Measurements from ENCODE around the gene PPP1R3G. TPM values are rescaled to one million over a fixed set of nuclear protein-coding genes. Genes with fewer than 3 reads are reported as not detected.

Gene PPP1R3G
- polyA plus RNA-seq, 2 of the 4 experiments (the other 2 are of a cell fraction) = 0.21 to 0.72 TPM

- TF ChIP-seq MAX (IDR thresholded peaks at IDR 0.05) = peak; percentile 23; the same call in 1 of the 2 replicates
- no peak for TF ChIP-seq POLR2AphosphoS2 (conservative IDR thresholded peaks at IDR 0.05; ENCODE audit: low read length)
- ATAC-seq (peak; percentile 28 to 60; a peak in 5 of 6 replicates), DNase-seq (ENCODE audit: low read depth in 1 of 2, low spot score in 1 of 2) (peak in 1 of 2 experiments; percentile 31), FAIRE-seq (no peak)
- ChIA-PET CTCF (interaction anchor here (0.5 to 1.0 kb wide), 2 partner anchors 49 to 525 kb away, joined by 3 to 6 read pairs; no protein-coding TSS in a partner anchor), POLR2A (interaction anchor here (0.6 kb wide), 1 partner anchor 950 kb away, joined by 3 read pairs; the partner anchor contains the start of gene ECI2)
- Histone ChIP-seq H3K4me2 (peak overlapping the region; percentile 98), H3K9me3 (no peaks in the 10 kb centered on the region), H3K4me1 (peaks cover 34% of the 10 kb centered on the region), H3K4me3 (peak overlapping the region; percentile 78), H3K27ac (peak overlapping the region; percentile 87 to 94)
- WGBS (ENCODE audit: missing lambda C conversion rate) = 54% methylated on average over 7 of the region's 74 CpGs
These were observed 630 bp downstream of the PPP1R3G start for GRCh38 chr6:5085648-5086293.

GRCh38 chr6:5086294-5086890 is 1.3 kb downstream of the PPP1R3G start:
- FAIRE-seq = no peak
- 96% methylated on average over 52 of the region's 56 CpGs for WGBS (ENCODE audit: missing lambda C conversion rate)
- peak overlapping the region; percentile 98; the same call in 1 of the 3 replicates for H3K4me2 ChIP-seq
- ATAC-seq = no peak
- no peaks in the 10 kb centered on the region for H3K9me3 ChIP-seq
- ChIA-PET CTCF (no interaction called here), POLR2A (no interaction called here)
- TF ChIP-seq CHD4 (IDR thresholded peaks at IDR 0.05; ENCODE audit: borderline replicate concordance) (no peak), EHMT2 (IDR thresholded peaks at IDR 0.05; ENCODE audit: low read depth) (no peak), HMGXB4 (CRISPR knock-in tag; IDR thresholded peaks at IDR 0.05; ENCODE audit: borderline replicate concordance) (no peak), CBX2 (IDR thresholded peaks at IDR 0.05; ENCODE audit: borderline replicate concordance, low read depth) (no peak), BCL3 (IDR thresholded peaks at IDR 0.05) (no peak), HDAC2 (IDR thresholded peaks at IDR 0.05) (no peak), HES2 (IDR thresholded peaks at IDR 0.05) (no peak), ZFP36 (IDR thresholded peaks at IDR 0.05; ENCODE audit: borderline replicate concordance, partially characterized antibody) (no peak)
- no peak for DNase-seq (ENCODE audit: low read depth in 1 of 2, low spot score in 1 of 2)
- no peak overlapping the region for H3K27ac ChIP-seq
- H3K4me1 ChIP-seq = peaks cover 28% of the 10 kb centered on the region
- H3K4me3 ChIP-seq = no peak overlapping the region

- peaks cover 18% of the 10 kb centered on the region for H3K4me1 ChIP-seq
- no peak overlapping the region for H3K27ac ChIP-seq
- no peak for FAIRE-seq
- TF ChIP-seq MAFK (IDR thresholded peaks at IDR 0.05; ENCODE audit: partially characterized antibody) (no peak), ELK1 (IDR thresholded peaks at IDR 0.05; ENCODE audit: low read depth, low read length) (no peak), RCOR1 (IDR thresholded peaks at IDR 0.05; ENCODE audit: low read depth, low read length) (no peak), EHF (CRISPR knock-in tag; IDR thresholded peaks at IDR 0.05) (no peak), BHLHE40 (IDR thresholded peaks at IDR 0.05; ENCODE audit: low read depth, low read length) (no peak), ESRRA (IDR thresholded peaks at IDR 0.05; ENCODE audit: borderline replicate concordance, low read length) (no peak), CEBPB (IDR thresholded peaks at IDR 0.05) (no peak), ZNF302 (CRISPR knock-in tag; IDR thresholded peaks at IDR 0.05) (no peak), HDAC2 (IDR thresholded peaks at IDR 0.05) (no peak), MAX (IDR thresholded peaks at IDR 0.05) (no peak), NPAS2 (CRISPR knock-in tag; IDR thresholded peaks at IDR 0.05; ENCODE audit: borderline replicate concordance) (no peak), ATOH8 (CRISPR knock-in tag; IDR thresholded peaks at IDR 0.05; ENCODE audit: low read depth) (no peak), NFE2L2 (conservative IDR thresholded peaks at IDR 0.05; ENCODE audit: low read length) (no peak), HEYL (CRISPR knock-in tag; IDR thresholded peaks at IDR 0.05) (no peak), RAD21 (conservative IDR thresholded peaks at IDR 0.05 in 1 of 2, IDR thresholded peaks at IDR 0.05 in 1 of 2) (no peak), EP300 (IDR thresholded peaks at IDR 0.05) (no peak)
These were observed 2.2 kb downstream of the PPP1R3G start for GRCh38 chr6:5087389-5087788.

More at GRCh38 chr6:5087389-5087788, 2.2 kb downstream of the PPP1R3G start:
- POLR2A ChIA-PET = no interaction called here
- ATAC-seq (no peak), DNase-seq (ENCODE audit: low read depth in 1 of 2, low spot score in 1 of 2) (no peak)
- H3K4me3 ChIP-seq = no peak overlapping the region
- WGBS (ENCODE audit: missing lambda C conversion rate) = 93% methylated on average over 9 of the region's 19 CpGs
- H3K9me3 ChIP-seq = no peaks in the 10 kb centered on the region
- CTCF ChIA-PET = no interaction called here
- no peak overlapping the region for H3K4me2 ChIP-seq
